Cardiac fibroblast (primary cell): ENCODE results near the gene STXBP4.
A peak's percentile ranks its signal among the peaks of the same experiment; 100 is the strongest.

ENCODE experiments used
- DNase-seq, 2 donors: peaks; one replicate each; pipeline versions ENCODE4 v3.0.0 to v3.0.0-alpha.2; 2010; ENCODE audit warnings: low read depth in 2 of 2
- H3K4me3 ChIP-seq, 2 donors: replicated peaks in 1 of 2; 1 replicate in 1 of 2; 2 replicates in 1 of 2; pipeline ENCODE4 v1.5.1; 2011; ENCODE audit warnings: low read depth in 2 of 2, low read length in 2 of 2, mild to moderate bottlenecking in 2 of 2, moderate library complexity in 1 of 2
- CTCF ChIP-seq: IDR thresholded peaks from one replicate; pipeline ENCODE4 v1.5.1; 2011; ENCODE audit warnings: low read depth, mild to moderate bottlenecking, low read length, inconsistent platforms

The STXBP4 gene

GRCh38 chr17:54990118-54990517, 21.6 kb downstream of the STXBP4 start:
- no peak for TF ChIP-seq CTCF
- no peak overlapping the region for H3K4me3 ChIP-seq
- no peak for DNase-seq

GRCh38 chr17:54991567-54991966, 23.0 kb downstream of the STXBP4 start:
- no peak for TF ChIP-seq CTCF
- DNase-seq = no peak
- H3K4me3 ChIP-seq = no peak overlapping the region

- TF ChIP-seq CTCF = peak; percentile 47
- peak; percentile 66 to 72 for DNase-seq
Measured at GRCh38 chr17:54992797-54993639, 24.5 kb downstream of the STXBP4 start.

DNA sequence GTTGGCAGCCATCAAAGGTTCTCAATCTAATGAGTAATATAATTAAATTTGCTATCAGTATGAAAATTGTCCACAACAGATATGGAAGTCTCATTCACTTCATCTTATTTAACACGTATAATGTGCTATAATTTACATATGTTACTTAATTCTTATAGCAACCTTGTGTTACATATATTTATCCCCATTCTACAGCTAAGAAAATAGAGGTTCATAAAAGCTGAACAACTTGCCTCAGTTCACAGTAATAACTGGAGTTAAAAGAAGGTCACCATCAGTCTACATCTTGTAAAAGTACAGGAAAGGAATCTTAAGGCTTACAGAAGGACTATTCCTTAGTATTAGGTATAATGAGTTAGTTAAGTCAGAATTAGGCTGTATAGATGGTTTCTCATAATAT, 27.9 kb downstream of the STXBP4 start:
- no peak for DNase-seq
- no peak for TF ChIP-seq CTCF
- no peak overlapping the region for H3K4me3 ChIP-seq

More at GRCh38 chr17:54992797-54993639, 24.5 kb downstream of the STXBP4 start:
- H3K4me3 ChIP-seq = no peak overlapping the region

DNA sequence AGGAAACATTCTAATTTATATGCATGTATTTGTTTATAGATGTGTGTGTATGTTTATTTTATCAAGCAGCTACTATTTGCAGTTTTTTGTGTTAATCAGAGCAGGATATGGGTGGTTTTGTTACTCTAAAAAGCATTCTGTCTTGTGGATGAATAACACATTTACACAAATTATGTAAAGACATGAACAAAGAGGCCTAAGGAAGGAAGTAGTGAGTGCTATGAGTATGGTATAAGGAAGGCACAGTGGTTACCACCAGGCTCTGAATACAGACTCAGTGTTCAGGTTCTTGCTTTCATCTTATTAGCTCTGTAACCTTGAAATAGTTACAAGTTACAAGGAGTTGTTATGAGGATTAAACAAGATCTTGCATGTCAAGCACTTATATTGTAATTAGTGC, 33.9 kb downstream of the STXBP4 start:
- no peak for DNase-seq
- TF ChIP-seq CTCF = no peak
- no peak overlapping the region for H3K4me3 ChIP-seq

DNA sequence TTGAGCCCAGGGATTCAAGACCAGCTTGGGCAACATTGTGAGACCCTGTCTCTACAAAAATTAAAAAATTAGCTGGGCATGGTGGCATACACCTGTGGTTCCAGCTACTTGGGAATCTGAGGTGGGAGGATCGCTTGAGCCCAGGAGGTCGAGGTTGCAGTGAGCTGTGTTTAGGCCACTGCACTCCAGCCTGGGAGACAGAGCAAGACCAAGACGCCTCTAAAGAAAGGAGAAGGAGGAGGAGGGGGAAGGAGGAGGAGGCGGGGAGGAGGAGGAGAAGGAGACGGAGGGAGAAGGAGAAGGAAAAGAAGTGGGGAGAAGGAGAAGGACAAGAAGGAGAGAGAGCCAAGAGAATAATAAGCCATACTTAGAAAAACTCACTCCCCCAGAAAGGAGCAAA, 35.9 kb downstream of the STXBP4 start:
- DNase-seq = no peak
- TF ChIP-seq CTCF = no peak
- no peak overlapping the region for H3K4me3 ChIP-seq

- peak; percentile 45 for TF ChIP-seq CTCF
- DNase-seq = peak; percentile 17 to 43
- no peak overlapping the region for H3K4me3 ChIP-seq
Measured at GRCh38 chr17:55005520-55005919, 37.0 kb downstream of the STXBP4 start.
